PFSK-1 (cell line): Measurements from ENCODE around the gene COA3.

ENCODE experiments used
- POLR2AphosphoS5 ChIP-seq: IDR thresholded peaks from 2 replicates; pipeline ENCODE4 v1.6.1; 2012; ENCODE audit warnings: low read depth, mild to moderate bottlenecking, control low read depth, low read length, moderate library complexity
- TAF1 ChIP-seq: IDR thresholded peaks from 2 replicates; pipeline ENCODE4 v1.6.1; 2012; ENCODE audit warnings: low read length, control low read depth, borderline replicate concordance; ENCODE audit not compliant: insufficient read depth

- TF ChIP-seq POLR2AphosphoS5: no peak; the same call in 1 of the 2 replicates
- TF ChIP-seq TAF1: no peak
Observed at GRCh38 chr17:42841975-42842685, 43.6 kb upstream of the COA3 start.
